NCI-H510A treated with DMSO at 0.1 percent for 48 hours (cell line): ENCODE measurements around the gene BEST3.
"Not testable (repeated sequence)": the region's sequence is repeated elsewhere in the genome, so short reads cannot be mapped to it uniquely, and the experiment has no call there.

Experiments
- DNase-seq: peaks from one replicate; lab custom pipeline; 2025; lab: John Stamatoyannopoulos, UW

The BEST3 gene

DNA sequence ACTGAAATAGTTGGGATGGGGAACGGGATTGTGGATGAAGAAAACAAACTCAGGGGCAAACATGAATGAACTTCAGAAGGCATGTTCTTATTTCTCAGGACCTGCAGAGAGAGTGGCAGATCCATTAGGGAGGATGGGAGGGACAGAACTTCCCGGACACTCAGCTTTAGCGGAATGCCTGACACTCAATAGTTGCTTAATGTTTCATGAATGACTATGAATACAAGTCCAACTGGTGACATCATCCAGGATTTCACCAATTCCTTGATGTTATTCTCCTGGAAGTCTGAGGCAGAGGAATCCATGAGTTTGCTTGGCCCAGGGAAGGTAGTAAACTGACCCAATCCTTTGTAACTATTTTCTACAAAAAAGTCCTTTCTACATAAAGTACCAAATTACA is 50.6 kb downstream of the BEST3 start:
- DNase-seq = no peak

DNA sequence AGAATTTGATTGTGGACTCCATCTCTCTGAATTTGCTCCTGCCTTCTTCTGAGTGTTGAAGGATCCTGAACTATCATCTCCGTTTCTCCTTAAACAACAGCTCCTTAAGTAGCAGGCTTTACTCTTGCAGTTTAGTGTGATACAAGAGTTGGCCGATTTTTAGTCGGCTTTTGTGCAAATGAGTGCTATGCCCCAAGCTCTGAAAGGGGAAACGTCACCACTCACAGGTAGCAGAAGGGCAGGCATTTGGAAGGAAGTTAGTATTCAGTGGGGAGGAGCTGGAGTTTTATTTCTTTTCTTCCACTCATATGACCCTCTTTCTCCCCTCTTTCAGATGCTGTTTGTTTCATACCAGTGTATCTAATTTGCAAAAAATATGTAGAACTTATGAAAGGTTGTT is 51.9 kb downstream of the BEST3 start:
- DNase-seq = no peak

DNA sequence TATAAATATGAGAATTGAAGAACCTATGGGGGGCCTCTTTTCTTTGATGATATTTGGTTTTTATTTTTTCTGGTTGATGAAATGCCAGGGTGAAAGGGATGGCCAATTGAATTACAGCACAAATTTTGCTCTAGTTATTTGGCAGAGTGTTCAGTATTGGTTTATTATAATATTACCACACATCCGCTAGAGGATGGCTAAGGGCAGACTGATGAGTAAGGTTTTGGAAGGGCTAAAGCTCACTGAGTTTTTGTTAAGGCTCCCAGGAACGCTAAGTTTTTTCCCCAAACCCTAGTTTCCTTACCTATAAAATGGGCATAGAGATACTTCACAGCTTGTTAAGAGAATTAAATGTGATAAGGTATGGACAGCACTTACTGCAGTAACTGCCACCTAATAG is 54.1 kb downstream of the BEST3 start:
- DNase-seq = no peak

DNA sequence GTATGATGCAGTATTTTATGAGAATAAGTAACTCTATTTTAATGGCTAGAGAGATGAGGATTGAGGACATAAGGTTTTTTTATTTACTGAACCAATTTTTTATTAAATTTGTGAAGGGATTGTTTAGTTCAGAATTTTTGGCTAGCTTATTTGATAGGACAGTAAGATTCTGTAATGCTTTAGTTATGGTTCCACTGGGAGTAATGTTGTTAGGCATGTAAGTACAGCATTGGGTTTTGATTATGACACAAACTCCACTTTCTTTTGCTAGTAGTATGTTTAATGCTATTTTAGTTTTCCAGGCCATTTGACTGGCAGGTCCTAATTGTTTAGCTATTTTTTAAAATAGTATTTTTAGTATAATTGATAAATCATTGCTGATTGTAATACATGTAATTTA is 54.6 kb downstream of the BEST3 start:
- DNase-seq = no peak

DNA sequence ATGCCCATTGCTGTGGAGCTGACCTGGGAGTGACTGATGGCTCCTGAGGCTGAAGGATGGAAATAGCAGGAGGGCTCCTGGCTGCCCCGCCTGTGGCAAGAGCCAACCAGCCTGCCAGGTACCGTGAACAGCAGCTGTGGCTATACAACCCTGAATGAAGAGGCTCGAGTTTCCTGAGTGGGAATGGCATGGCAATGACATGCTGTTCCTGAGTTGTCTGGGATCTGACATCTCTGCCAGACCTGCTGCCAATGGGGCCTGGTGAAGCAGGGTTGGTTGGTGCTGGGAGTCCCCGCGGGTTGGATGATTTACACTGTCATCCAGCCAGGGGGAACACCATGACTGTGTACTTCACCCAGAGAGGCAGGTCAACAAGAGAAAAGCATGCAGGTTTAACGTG is 56.6 kb downstream of the BEST3 start:
- no peak for DNase-seq

DNA sequence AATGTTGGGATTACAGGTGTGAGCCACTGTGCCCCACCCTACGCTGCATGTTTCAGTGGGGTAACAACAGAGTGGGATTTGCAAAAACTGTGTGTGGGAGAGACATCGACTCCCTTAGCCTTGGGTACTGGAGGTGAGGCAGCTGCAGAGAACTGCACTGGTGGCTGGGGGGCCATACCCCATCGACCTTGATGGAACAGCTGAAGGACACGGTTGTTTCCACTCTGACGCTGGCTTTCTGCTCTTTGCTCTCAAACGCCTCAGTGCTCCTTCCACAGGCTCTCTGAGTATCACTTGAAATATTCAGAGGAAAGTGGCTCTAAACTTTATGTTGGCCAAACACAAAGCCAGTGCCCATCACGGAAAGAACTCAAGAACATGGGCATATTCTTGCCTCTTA is 57.6 kb downstream of the BEST3 start:
- DNase-seq = no peak

DNA sequence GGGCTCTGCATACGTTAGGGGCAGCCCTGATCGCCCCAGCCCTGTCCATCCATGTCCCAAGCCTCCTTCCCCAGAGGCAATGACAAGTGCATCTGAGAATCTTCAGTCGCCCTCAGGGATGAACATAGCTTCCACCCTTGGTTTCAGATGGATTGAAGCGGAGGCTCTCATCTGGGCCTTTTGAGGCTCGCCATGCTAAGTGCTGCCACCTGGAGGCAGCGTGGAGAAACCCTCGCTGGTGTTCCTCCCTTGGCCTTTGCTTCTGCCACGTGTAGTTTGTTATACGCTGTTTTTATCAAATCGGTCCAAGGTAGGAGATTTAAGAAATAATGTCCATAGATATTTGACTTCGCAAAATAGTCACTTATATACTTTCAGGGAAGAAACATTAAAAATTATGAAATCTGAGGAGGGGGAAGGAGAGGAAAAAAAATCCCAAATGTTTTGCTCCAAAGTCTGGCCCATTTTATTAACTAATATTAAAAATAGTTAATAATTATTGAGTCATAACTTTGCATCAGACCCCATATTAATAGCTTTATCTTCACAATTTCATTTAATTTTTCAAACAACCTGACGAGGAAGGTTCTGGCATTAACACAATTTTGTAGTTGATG is 59.6 kb downstream of the BEST3 start:
- peak; percentile 69 for DNase-seq

DNA sequence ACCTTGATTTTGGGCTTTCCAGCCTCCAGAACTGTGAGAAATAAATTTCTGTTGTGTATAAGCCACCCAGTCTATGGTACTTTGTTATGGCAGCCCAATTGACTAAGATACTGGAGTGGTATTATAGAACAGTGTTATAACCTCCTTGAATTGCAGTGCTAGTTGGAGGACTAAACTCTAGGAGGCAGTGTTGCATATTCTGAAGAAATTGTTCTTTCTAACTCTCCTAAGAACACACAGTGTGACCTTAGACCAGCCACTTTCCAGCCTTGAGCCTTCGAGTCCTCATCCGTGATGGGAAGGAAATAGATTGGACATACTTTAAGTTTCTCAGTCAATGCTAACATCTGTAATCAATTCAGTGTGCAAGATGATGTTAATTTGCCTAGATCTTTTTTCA is 66.0 kb downstream of the BEST3 start:
- DNase-seq = no peak

DNA sequence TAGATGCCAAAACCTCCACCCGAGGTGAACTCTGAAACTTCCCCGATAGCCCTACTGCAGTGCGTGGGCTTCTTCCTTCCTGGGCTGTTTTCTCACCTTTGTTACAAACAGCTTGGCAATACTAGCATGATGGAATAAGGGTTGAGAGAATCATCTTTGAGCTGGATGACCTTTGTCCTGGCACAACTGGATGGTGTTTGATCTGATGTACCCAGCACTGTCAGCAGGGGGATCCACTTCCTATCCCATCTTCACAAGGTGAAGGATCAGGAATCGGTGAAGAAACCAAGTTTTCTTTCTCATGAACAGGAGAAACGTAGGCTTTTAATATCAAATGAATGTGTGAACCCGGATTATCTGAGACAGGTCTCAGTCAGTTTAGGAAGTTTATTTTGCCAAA is 68.9 kb downstream of the BEST3 start:
- peak; percentile 11 for DNase-seq

DNA sequence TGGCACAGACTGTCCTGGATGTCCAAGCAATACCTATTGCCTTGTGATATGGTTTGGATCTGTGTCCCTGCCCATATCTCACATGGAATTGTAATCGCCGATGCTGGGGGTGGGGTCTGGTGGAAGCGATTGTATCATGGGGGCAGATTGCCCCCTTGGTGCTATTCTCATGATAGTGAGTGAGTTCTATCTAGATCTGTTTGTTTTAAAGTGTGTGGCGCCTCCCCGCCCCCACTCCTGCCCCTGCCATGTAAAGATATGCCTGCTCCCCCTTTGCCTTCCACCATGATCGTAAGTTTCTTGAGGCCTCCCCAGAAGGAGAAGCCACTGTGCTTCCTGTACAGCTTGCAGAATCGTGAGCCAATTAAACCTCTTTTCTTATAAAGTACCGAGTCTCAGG is 71.6 kb downstream of the BEST3 start:
- no peak for DNase-seq

DNA sequence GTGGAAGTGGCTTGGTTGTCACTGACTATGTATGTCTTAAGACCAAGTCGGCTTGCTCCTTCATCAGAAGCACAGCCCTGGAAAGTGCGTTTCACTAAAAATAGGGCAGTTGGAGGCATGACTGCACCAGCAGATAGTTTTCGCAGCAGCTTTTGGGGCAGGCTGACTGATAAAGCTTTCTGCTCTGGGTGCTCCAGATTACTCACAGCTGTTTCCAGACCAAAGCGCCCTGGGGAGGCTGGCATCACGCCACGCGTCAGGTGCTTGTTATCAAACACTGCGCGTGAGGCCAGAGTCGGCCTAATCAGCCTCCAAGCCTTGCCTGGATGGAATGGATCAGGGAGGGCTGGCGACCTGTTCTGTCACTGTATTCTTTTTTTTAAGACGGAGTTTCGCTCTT is 75.1 kb downstream of the BEST3 start:
- no peak for DNase-seq

DNA sequence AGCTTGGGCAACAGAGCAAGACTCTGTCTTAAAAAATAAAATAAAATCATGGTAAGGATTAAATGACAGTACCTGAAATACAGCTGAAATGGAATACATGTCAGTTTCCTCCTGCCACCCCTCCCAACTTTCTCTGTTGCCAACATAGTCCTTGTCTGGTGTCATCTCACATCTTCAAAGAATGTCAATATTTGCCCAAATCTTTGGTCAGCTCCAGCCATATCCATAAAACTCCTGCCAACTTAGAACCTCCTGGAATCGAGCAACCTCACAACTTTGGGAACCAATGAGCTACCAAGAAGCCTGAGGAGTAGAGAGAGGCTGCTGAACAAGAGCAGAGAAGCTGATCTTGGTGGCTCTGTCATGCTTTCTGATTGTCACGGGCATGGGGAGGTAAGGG is 77.6 kb downstream of the BEST3 start:
- no peak for DNase-seq

DNA sequence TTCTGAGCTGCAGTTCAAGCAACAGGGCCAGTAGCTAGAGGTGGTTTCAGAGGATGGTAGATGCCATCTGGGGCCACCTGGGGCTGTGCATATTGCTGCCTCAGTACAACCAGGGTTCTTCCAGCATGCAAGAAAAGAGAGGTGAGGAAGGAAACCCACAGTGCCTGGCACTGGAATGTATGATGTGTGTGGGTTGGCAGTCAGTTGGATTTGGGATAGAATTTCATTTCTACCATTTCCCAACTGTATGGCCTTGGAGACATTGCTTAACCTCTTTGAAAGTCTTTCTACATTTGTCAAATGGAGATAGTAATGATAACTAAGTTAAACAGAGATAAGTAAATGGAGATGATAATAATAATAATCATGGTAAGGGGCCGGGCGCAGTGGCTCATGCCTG is 78.2 kb downstream of the BEST3 start:
- no peak for DNase-seq

DNA sequence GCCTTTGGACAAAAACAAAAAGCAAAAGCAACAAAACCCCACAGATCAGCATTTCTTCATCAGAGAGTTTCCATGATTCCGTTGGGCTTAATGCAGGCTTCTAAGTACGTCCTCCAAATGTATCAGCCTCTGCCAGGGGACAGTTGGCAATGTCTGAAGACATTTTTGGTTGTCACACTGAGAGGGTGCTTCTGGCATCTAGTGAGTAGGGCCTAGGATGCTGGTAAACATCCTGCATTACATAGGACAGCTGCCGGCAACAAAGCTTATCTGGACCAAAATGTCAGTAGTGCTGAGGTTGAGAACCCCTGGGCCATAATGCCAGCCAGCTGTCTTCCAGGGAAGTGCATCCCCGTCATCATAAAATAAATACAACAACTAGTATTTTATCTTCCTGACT is 79.0 kb downstream of the BEST3 start:
- DNase-seq = no peak

DNA sequence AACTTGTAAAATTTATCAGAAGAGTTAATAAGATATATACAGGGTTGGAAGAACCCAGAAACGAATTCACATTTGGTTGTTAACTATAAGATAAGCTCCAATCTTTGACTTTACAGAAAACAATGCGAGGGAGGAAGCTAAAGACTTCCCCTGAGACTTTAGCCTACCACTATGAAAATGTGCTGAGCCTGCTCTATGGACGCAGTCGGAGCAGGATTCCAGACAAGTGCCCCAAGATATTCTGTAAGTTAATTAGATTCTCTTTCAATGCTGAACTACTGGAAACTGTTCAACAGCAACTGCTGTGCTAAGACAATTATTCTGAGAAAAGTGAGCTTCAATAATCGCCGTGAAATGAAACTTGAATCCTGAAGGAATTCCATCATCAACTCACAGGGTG is 80.1 kb downstream of the BEST3 start:
- DNase-seq = no peak

DNA sequence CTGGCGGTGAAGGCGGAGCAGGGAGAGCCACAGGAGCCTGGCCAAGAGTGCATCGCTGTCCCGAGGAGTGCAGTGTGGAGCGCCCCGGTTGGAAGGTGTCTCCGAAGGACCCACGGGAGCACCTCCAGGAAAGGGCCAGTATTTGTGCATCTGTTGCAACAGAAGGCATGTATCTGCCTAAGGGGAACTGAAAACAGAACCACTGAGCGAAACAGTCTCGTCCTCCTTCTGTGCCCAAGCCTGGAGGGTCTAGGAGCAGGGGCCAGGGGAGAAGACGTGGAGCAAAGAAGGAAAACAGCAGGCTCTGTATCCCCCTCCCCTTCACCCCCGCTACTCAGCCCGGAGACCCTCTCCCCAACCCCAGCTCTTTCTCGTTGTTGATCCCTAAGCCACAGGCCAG is 83.1 kb downstream of the BEST3 start:
- no peak for DNase-seq

DNA sequence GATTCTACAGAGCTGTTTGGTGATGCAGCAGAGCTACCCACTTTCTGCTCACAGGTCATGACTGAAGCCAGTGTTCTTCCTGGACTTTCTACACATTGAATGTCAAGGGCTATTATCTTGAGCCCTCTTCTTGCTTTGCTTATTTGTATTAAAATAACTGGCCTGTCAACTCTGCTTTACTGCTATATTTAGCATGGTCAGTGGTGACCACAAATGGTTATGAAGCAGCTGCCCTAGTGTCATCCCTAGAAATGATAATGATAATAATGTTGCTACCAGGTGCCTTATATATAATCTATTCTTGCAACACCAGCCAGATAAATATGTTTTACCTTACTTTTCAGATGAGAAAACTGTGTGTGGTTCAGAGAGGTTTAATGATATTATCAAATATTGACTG is 85.8 kb downstream of the BEST3 start:
- no peak for DNase-seq

DNA sequence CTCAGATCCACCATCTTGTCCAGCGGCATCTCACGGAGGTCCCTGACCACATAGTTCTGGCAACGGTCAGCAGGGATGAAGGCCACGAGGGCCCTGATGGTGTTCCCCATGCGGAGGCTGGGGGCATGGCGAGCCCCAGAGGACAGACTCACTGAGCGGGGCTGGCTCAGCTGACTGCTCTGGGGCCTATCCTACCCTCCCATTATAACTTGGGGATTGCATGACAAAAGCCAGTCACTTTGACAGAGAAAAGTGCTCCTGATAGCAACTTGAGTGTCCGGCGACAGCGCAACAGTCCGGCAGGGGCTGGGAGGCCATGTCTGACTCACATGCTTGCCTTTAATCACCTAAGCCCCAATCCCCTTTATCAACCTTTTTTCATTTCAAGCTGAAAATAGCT is 88.4 kb downstream of the BEST3 start, which contains the start of gene LRRC10:
Gene LRRC10 (minus strand): TSS at position 179 of the 400 bp plus-strand sequence. CDS start 69 bp downstream, at position 110.
- DNase-seq = no peak

DNA sequence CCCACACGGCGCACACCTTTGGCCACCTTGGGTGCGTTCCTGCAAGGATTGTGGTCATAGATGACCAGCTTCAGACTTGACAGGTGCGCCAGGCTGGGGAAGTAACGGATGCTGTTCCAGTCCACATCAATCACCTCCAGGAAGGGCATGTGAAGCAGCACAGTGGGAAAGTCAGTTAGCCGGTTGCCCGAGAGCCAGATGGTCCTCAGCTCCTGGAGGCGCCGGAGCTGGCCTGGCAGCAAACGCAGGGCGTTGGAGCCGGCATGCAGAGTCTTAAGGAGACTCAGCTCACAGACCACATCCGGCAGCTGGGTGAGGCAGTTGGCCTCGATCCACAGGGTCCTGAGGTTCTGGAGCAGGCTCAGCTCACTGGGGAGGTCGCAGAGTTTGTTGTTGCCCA is 89.0 kb downstream of the BEST3 start:
- DNase-seq = no peak

DNA sequence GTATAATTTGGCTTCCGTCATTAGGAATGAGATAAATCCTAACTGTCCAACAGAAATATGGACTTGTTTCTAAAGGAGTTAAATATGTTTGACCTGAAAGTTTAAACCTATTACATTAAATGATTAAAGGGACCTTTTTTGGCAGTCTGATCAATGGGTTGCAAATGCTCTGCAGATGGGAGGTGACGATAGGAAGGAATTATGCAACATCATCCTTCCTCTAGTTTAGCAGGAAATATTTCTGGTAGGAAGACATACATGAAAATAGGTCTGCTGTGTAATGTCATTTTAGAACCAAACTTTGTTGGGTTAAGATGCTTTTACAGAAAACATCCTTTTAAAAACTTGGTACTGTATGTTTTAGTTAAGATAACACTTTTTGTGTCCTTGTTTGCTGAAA is 91.0 kb downstream of the BEST3 start:
- DNase-seq = no peak

DNA sequence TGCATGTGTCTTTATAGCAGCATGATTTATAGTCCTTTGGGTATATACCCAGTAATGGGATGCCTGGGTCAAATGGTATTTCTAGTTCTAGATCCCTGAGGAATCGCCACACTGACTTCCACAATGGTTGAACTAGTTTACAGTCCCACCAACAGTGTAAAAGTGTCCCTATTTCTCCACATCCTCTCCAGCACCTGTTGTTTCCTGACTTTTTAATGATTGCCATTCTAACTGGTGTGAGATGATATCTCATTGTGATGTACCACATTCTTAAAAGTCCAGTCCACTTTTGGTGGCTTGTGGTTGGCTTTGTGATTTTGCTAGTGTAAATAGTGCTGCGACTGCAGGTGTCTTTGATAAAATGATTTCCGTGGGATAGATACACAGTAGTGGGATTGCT is 94.8 kb downstream of the BEST3 start:
- not testable (repeated sequence) for DNase-seq
